ENCODE data around the gene CEACAM20.
"Not testable (repeated sequence)": the region's sequence is repeated elsewhere in the genome, so short reads cannot be mapped to it uniquely, and the experiment has no call there.

Gene CEACAM20

DNA sequence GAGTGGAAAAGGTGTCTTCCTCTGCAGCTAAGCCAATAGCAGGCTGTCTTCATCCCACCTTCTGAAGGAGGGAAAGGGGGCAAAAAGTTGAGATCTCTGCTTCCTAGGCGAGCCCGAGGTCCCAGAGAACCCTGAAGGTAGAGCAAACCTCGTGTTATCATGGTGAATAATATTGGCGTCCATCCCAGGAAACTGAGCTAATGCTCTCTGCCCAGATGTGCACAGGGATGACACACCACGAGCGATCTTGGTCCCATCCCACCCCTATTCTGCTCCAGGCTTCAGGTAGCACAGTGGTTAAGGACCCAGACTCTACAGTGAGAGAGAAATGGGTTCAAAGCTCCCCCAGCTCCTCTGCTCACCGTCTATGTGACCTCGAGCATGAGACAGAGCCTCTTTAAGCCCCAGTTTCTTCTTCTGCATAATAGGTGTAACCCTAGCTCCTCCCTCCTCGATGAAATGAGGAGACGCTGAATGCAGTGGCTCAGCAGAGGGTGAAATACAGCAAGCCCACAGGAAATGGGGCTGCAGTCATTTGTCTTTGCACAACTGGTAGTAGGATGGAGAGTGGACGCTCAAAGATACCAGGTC is 9.9 kb upstream of the CEACAM20 start:
- peak; percentile 48 for DNase-seq (ENCODE audit: low spot score)
- POLR2A ChIA-PET (ENCODE audit: low non-redundant PET), result no interaction called here
- CTCF ChIA-PET, result interaction anchor here (0.5 kb wide), 1 partner anchor 45 kb away, joined by 3 read pairs; no protein-coding TSS in a partner anchor
- TF ChIP-seq, protein P1, sequence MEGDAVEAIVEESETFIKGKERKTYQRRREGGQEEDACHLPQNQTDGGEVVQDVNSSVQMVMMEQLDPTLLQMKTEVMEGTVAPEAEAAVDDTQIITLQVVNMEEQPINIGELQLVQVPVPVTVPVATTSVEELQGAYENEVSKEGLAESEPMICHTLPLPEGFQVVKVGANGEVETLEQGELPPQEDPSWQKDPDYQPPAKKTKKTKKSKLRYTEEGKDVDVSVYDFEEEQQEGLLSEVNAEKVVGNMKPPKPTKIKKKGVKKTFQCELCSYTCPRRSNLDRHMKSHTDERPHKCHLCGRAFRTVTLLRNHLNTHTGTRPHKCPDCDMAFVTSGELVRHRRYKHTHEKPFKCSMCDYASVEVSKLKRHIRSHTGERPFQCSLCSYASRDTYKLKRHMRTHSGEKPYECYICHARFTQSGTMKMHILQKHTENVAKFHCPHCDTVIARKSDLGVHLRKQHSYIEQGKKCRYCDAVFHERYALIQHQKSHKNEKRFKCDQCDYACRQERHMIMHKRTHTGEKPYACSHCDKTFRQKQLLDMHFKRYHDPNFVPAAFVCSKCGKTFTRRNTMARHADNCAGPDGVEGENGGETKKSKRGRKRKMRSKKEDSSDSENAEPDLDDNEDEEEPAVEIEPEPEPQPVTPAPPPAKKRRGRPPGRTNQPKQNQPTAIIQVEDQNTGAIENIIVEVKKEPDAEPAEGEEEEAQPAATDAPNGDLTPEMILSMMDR (conservative IDR thresholded peaks at IDR 0.05; ENCODE audit: low read depth), result no peak
- no peak overlapping the region for H3K27ac ChIP-seq

- POLR2A ChIA-PET (ENCODE audit: low non-redundant PET); CTCF ChIA-PET; DNase-seq (ENCODE audit: low spot score); H3K27ac ChIP-seq: not testable (repeated sequence)
Measured at GRCh38 chr19:44535361-44535760, 5.9 kb upstream of the CEACAM20 start.

GRCh38 chr19:44532819-44533218 is 3.3 kb upstream of the CEACAM20 start:
- DNase-seq (ENCODE audit: low spot score), result no peak
- POLR2A ChIA-PET (ENCODE audit: low non-redundant PET), result no interaction called here
- TF ChIP-seq, protein P1 (conservative IDR thresholded peaks at IDR 0.05; ENCODE audit: low read depth), result no peak
- no peak overlapping the region for H3K27ac ChIP-seq
- CTCF ChIA-PET, result interaction anchor here (0.7 kb wide), 1 partner anchor 39 kb away, joined by 3 read pairs; no protein-coding TSS in a partner anchor

DNA sequence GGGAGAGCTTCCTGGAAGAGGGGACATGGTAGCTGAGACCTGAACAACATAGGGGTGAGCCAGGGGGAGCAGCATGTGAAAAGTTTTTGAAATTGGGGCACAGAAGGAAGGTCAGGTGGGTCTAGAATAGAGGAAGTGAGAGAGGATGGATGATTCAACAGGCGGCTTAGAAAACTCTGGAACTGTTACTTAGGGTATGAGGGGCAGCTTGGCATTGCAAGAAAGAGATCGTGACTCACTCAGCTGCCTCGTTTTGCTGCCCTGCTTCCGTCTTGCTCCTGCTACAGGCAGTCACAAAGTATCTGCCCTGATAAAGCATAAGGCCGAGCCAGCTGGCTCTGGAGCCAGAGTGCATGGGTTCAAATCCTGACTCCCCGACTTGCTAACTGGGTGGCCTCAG is 1.3 kb upstream of the CEACAM20 start:
- TF ChIP-seq, protein P1 (conservative IDR thresholded peaks at IDR 0.05; ENCODE audit: low read depth), result no peak
- ChIA-PET POLR2A (ENCODE audit: low non-redundant PET) (no interaction called here), CTCF (interaction anchor here (0.7 kb wide), 1 partner anchor 36 kb away, joined by 3 read pairs; no protein-coding TSS in a partner anchor)
- no peak overlapping the region for H3K27ac ChIP-seq
- peak; percentile 30 for DNase-seq (ENCODE audit: low spot score)

DNA sequence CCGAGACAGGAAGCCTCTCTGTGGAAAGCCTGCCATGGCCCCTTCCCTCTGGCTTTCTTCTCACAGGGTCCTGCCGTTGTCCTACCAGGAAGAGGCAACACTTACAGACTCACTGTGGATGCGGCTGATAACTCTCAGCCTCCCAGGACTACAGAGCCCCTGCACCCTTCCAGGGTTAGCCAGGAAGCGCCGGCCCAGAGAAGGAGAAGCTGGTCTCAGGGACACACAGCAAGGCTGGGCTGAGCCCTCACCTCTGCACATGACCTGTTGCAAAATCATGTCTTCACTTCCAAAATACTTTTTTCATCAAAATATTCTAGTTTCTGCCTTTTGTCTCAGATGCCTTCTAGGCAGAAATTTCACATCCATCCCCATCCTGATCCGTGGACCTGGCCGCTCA is 1.9 kb downstream of the CEACAM20 start:
- ChIA-PET CTCF (no interaction called here), POLR2A (ENCODE audit: low non-redundant PET) (no interaction called here)
- H3K27ac ChIP-seq, result no peak overlapping the region
- no peak for DNase-seq (ENCODE audit: low spot score)
- TF ChIP-seq, protein P1 (conservative IDR thresholded peaks at IDR 0.05; ENCODE audit: low read depth), result no peak

DNA sequence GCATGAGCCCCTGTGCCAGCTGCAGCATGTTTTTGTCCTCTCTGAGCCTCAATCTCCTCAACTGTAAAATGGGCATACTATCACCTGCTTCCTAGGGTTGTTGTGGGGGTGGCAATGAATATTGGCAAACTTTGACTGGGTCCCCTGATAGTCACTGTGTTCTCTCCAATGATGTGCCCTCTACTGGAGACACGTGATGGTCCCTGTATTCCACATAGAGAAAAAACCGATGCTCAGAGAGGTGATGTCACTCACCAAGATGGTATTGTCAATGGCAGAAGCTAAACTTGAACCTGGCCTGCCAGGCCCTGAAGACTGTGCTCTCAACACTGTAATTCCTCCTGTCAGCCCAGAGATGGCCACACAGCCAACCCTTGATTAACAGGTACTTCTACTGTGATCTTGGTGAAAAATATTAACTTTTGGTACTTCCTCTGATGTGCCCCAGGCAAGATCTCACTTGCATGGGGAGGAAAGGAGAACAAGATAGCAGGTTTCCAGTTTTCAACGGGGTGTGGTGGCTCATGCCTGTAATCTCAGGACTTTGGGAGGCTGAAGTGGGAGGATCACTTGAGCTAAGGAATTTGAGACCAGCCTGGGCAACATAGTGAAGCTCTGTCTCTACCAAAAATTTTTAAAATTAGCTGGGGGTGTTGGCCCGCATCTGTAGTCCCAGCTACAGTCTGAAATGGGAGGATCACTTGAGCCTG is 3.6 kb downstream of the CEACAM20 start:
- H3K27ac ChIP-seq, result no peak overlapping the region
- ChIA-PET CTCF (no interaction called here), POLR2A (ENCODE audit: low non-redundant PET) (no interaction called here)
- TF ChIP-seq, protein P1 (conservative IDR thresholded peaks at IDR 0.05; ENCODE audit: low read depth), result no peak
- DNase-seq (ENCODE audit: low spot score), result no peak

- ChIA-PET POLR2A (ENCODE audit: low non-redundant PET) (no interaction called here), CTCF (no interaction called here)
- H3K27ac ChIP-seq, result no peak overlapping the region
- no peak for DNase-seq (ENCODE audit: low spot score)
- TF ChIP-seq, protein P1 (conservative IDR thresholded peaks at IDR 0.05; ENCODE audit: low read depth), result no peak
Measured at GRCh38 chr19:44521370-44521769, 8.1 kb downstream of the CEACAM20 start.
